ENCODE data around the gene MOCOS.
A peak's percentile ranks its signal among the peaks of the same experiment; 100 is the strongest.

MOCOS gene

DNA sequence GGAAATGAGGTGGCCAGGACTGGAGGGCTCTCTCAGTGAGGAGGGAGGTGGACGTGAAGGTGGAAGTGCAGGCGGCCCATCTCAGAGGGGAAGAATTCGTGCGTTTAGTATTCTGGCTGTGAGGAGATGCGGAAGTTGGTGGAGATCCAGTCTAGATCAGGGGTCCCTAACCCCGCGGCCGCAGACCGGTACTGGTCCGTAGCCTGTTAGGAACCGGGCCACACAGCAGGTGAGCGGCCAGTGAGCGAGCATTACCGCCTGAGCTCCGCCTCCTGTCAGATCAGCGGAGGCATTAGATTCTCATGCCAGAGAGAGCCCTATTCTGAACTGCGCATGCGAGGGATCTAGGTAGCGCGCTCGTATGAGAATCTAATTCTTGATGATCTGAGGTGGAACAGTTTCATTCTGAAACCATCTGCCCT lies 108.6 kb downstream of the MOCOS start:
- H3K4me1 Mint-ChIP-seq: no peaks in the 10 kb centered on the region
- H3K27ac Mint-ChIP-seq: no peak overlapping the region
- peaks cover 28% of the 10 kb centered on the region for H3K27me3 Mint-ChIP-seq
- no peak overlapping the region for H3K4me3 Mint-ChIP-seq
- H3K9me3 Mint-ChIP-seq: no peaks in the 10 kb centered on the region
- no peak for ATAC-seq
- no peaks in the 10 kb centered on the region for H3K36me3 Mint-ChIP-seq

DNA sequence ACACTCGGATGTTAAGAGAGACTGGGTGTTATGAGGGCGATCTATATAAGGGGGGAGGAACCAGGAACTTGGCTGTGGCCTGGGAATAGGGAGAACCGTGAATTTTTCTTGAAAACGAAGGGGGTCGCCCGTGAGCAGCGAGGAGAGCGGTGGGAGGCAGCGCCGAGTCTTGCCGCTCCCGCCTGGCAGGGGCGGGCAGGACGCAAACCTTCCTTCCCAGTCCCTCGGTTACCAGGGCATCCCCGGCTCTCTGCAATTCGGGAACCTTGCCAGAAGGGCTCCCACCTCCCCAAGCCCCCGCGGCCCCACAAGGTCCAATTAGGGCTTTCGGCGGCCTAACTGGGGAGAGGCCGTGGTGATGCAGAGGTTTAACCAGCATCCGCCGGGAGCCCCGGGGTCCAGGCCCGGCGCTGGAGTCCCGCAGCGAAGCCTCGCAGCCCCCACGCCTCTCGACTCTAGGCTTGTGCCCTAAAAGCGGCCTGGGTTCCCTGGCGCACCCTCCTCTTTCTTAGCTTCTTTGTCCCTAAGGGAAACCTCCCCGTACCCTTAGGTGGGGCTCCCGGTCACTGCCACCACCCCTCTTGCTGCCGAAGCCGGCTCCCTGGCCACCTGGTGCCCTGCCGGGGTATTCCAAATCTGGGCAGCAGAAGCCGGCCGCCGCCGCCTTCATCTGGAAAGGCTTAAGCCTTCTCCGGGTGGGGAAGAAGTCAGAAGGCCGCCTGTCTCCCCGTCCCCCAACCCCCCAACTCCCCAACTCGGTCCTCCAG lies 109.5 kb downstream of the MOCOS start:
- Mint-ChIP-seq H3K27me3 (peaks cover 22% of the 10 kb centered on the region), H3K4me1 (no peaks in the 10 kb centered on the region), H3K27ac (no peak overlapping the region), H3K9me3 (no peaks in the 10 kb centered on the region), H3K36me3 (no peaks in the 10 kb centered on the region), H3K4me3 (peak overlapping the region; percentile 70)
- ATAC-seq: peak; percentile 10

DNA sequence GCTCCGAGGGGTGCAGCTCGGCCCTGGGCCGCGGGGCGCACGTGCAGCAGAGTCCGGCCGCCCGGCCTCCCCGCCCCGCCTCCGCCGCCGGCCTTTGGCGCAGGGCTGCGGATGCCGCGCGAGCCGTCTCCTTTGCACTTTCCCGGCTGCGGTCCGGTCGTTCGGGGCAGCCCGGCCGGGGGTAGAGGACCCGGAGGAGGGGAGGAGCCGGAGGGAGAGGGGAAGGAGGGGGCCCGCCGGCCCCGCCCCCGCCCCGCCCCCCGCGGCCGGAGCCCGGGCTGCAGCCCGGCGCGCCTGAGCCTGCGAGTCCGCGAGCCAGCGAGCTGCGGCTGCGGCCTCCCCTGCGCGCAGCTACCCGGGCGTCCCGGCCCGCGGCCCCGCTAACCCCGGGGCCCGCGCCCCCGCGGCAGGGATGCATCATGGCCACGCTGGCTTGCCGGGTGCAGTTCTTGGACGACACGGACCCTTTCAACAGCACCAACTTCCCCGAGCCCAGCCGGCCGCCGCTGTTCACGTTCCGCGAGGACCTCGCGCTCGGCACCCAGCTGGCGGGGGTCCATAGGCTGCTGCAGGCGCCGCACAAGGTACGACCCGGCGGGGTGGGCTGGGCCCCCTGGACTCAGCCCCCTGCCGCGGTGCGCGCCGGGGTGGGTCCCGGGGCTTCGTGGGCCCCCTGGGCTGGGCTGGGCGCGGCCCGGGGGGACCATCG lies 110.3 kb downstream of the MOCOS start, which contains the start of gene FHOD3:
FHOD3 (plus strand) TSS at position 297 of the 709 bp plus-strand sequence; CDS start at position 420, 123 bp downstream.
- Mint-ChIP-seq H3K4me1 (no peaks in the 10 kb centered on the region), H3K4me3 (peak within 1 kb of the TSS; percentile 70), H3K36me3 (no peaks in the 10 kb centered on the region), H3K27ac (no peak within 1 kb of the TSS), H3K9me3 (no peaks in the 10 kb centered on the region), H3K27me3 (peaks cover 21% of the 10 kb centered on the region)
- ATAC-seq: peak; percentile 68

DNA sequence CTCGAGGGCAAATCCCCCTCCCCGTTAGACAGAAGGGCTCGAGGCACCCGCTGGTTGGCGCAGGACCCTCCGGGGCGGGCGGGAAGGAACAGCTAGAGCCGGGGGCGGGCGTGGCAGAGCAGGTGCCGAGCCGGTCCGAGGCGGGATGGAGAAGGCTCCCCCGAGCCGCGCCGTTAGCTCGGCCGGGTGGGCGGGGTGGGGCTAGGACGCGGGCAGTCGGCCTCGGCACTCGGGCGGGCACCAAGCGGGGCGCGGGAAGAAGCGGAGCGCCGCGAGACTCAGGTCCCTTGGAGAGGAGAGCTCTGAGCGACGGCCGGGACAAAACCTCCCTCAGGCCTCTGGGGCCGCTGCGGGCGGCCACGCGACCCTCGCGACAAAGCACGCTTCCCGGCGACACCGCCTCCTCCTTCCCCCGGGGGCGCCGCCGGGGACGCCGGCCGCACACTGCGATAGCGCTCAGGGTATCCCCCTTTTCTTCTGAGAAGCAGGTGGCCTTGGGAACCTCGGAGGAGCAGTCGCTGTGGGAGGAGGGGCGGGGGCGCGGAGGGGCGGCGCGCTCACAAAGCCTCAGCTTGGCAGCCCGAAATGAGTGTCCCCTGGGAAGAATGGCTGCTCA lies 110.9 kb downstream of the MOCOS start:
- Mint-ChIP-seq H3K4me3 (no peak overlapping the region), H3K27me3 (peaks cover 27% of the 10 kb centered on the region), H3K4me1 (no peaks in the 10 kb centered on the region), H3K27ac (no peak overlapping the region), H3K9me3 (no peaks in the 10 kb centered on the region), H3K36me3 (no peaks in the 10 kb centered on the region)
- peak; percentile 24 for ATAC-seq

DNA sequence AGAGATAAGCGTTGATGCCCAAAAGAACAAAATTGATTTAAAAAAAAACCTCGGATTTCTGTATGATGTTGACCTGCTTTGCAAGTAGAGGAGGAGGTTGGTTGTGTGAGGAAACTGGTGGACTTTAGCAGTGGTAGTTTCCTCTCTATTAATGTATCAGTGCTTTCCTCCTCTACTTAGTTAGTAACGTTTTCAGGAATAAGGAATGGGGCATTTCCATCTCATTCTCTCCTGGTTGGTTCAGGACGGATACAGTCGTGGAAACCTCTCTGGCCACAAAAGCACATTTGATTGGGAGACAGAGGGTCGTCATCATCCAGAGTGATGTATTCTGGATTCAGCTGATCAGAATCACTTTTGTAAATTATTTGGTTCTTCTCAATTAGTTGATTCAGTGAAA lies 111.7 kb downstream of the MOCOS start:
- Mint-ChIP-seq H3K27me3 (peaks cover 34% of the 10 kb centered on the region), H3K4me1 (no peaks in the 10 kb centered on the region), H3K9me3 (no peaks in the 10 kb centered on the region), H3K27ac (no peak overlapping the region), H3K36me3 (no peaks in the 10 kb centered on the region), H3K4me3 (no peak overlapping the region)
- ATAC-seq: no peak

DNA sequence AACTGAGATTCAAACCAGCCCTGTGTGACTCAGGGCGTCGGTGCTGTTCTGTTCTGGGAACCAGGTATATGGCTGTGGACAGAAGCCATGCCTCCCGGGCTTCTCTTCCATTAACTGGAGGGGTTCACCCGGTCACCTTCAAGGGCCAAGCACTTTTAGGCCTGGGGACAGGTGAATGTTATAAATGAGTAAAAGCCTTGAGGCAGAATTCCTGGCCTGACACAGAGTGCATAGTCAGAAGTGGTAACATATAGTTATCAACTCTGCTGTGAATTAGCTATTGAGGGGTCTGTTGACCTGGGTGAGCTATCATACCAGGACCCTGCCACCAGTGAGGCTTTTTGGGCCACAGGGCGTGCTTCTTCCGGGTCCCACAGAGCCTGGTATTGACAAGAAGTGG lies 112.9 kb downstream of the MOCOS start:
- Mint-ChIP-seq H3K4me3 (no peak overlapping the region), H3K27me3 (peaks cover 45% of the 10 kb centered on the region), H3K36me3 (no peaks in the 10 kb centered on the region), H3K4me1 (no peaks in the 10 kb centered on the region), H3K27ac (no peak overlapping the region), H3K9me3 (no peaks in the 10 kb centered on the region)
- ATAC-seq: no peak

DNA sequence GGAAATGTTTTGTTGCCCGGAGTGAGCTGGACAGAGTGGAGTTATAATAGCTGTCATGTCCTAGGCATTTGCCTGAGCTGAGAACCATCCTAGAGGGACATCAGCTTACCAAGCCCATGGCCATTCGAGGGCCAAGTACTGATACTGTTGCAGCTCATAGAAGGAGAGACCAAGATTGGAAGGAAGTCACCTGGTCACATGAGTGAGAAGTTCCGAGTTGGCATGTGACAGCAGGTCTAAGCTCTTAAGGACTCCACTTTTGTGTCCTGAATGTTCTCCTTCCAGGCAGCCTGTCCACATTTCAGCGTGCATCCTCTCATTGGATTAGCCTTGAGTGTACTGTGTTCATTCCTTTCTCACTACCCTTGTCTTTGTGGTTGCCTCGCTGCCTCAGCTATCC lies 114.6 kb downstream of the MOCOS start:
- H3K36me3 Mint-ChIP-seq: no peaks in the 10 kb centered on the region
- no peaks in the 10 kb centered on the region for H3K4me1 Mint-ChIP-seq
- no peak for ATAC-seq
- no peak overlapping the region for H3K27ac Mint-ChIP-seq
- no peaks in the 10 kb centered on the region for H3K9me3 Mint-ChIP-seq
- H3K27me3 Mint-ChIP-seq: peaks cover 61% of the 10 kb centered on the region
- no peak overlapping the region for H3K4me3 Mint-ChIP-seq

DNA sequence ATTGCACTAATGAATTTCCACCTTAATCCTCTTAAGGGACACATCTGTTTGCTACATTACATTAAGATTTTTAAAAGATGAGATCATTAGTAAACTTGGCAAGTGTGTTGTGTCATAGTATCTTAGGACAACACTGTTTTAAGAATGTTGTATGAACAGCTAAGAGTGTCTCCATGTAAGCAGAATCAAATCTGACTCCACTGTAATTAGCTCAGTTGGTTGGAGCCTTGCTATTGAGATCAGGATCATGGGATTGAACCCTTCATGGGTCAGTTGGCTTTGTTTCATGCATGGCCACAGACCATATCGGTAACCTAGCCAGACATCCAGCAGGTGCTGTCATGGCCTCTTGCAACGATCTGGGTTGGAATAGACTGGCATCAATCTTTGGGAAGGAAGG lies 115.4 kb downstream of the MOCOS start:
- no peaks in the 10 kb centered on the region for H3K9me3 Mint-ChIP-seq
- peaks cover 66% of the 10 kb centered on the region for H3K27me3 Mint-ChIP-seq
- no peaks in the 10 kb centered on the region for H3K36me3 Mint-ChIP-seq
- H3K4me1 Mint-ChIP-seq: no peaks in the 10 kb centered on the region
- no peak for ATAC-seq
- H3K27ac Mint-ChIP-seq: no peak overlapping the region
- H3K4me3 Mint-ChIP-seq: no peak overlapping the region

DNA sequence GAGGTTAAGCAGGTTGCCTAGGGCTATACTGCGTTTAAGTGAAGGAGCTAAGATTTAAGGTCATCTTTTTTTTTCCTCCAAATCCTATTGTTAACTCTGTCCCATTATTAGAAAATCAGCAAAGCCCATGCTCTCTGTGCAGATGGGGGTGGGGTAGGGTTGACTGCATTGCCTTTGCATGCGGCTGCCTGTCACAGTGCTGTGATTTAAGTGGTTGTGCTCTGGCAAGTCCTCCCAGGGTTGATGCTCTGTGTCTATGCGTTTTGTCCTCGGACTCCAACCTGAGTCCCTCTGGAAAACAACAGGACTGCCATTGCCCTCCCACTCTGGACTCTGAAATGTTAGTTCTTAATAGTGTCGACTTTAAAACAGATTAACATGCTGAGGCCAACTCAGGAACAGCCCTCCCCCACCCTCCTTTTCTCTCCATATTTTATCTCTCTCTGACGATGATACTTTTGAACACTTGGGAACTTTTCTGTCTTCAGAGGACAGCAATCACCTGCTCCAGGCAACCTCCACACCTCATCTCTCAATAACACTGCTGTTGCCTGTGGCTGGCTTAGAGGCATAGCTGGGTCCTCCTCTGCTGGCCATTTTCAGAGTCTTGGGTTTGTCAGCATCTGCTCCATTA lies 116.0 kb downstream of the MOCOS start:
- H3K9me3 Mint-ChIP-seq: no peaks in the 10 kb centered on the region
- peaks cover 66% of the 10 kb centered on the region for H3K27me3 Mint-ChIP-seq
- H3K4me1 Mint-ChIP-seq: no peaks in the 10 kb centered on the region
- no peaks in the 10 kb centered on the region for H3K36me3 Mint-ChIP-seq
- no peak overlapping the region for H3K4me3 Mint-ChIP-seq
- H3K27ac Mint-ChIP-seq: no peak overlapping the region
- no peak for ATAC-seq

DNA sequence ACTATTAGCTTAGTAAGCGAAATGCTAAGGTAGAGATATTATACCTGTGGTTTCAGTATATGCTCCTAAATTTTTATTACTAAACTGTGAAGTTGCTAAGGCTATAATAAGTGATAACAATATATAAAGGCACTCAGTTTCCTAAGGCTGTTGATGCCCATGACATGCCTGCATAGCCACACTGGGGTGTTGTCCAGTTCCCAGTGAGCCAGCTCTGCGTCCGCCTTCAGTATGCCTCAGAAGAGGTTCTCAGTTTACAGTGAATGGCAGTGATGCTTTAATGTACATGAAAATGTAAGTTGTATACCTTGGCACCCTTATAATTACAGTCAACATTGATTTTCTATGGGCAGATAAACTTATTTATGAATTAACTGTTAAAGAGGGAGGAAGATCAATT lies 117.4 kb downstream of the MOCOS start:
- no peak overlapping the region for H3K4me3 Mint-ChIP-seq
- ATAC-seq: no peak
- no peaks in the 10 kb centered on the region for H3K9me3 Mint-ChIP-seq
- H3K27ac Mint-ChIP-seq: no peak overlapping the region
- H3K36me3 Mint-ChIP-seq: no peaks in the 10 kb centered on the region
- peaks cover 69% of the 10 kb centered on the region for H3K27me3 Mint-ChIP-seq
- no peaks in the 10 kb centered on the region for H3K4me1 Mint-ChIP-seq

DNA sequence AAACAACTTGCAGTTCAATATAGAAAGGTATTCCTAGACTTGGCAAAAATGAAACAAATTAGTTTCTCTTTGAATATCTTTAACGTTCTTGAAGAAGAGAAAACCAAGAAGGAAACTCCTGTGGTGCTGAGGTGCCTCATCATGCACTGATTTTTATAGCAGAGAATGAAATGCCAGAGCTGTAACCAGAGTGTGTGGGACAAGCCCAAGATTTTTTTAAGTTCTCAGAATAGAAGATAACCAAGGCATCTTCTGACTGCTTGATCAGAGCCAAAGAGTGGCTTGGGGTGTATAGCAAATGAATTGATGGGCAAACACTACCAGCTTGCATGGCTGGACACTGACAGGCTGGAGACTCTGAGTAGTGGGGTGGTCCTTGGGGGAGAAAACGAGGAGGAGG lies 118.1 kb downstream of the MOCOS start:
- ATAC-seq: no peak
- Mint-ChIP-seq H3K4me3 (no peak overlapping the region), H3K9me3 (no peaks in the 10 kb centered on the region), H3K4me1 (no peaks in the 10 kb centered on the region), H3K36me3 (no peaks in the 10 kb centered on the region), H3K27me3 (peaks cover 64% of the 10 kb centered on the region), H3K27ac (no peak overlapping the region)

DNA sequence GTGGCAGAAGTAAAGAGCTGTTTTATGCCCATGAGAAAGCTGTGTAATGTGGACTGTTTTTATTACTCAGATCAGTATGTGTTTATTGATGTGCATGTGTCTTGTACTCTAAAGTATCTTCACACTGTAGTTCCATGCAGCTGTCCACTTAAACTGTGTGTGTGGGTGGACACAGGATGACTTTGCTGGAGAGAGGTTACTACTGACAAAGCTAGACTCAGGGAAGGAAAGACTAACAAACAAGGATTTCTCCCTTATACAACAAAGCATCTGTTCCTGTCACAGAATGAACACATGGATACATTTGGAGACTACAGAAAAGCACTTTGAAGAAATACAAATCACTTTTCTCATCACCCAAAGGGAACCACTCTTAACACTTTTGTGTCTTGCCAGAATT lies 120.2 kb downstream of the MOCOS start:
- Mint-ChIP-seq H3K4me1 (no peaks in the 10 kb centered on the region), H3K36me3 (no peaks in the 10 kb centered on the region), H3K27ac (no peak overlapping the region), H3K4me3 (no peak overlapping the region), H3K27me3 (peaks cover 79% of the 10 kb centered on the region), H3K9me3 (no peaks in the 10 kb centered on the region)
- no peak for ATAC-seq

DNA sequence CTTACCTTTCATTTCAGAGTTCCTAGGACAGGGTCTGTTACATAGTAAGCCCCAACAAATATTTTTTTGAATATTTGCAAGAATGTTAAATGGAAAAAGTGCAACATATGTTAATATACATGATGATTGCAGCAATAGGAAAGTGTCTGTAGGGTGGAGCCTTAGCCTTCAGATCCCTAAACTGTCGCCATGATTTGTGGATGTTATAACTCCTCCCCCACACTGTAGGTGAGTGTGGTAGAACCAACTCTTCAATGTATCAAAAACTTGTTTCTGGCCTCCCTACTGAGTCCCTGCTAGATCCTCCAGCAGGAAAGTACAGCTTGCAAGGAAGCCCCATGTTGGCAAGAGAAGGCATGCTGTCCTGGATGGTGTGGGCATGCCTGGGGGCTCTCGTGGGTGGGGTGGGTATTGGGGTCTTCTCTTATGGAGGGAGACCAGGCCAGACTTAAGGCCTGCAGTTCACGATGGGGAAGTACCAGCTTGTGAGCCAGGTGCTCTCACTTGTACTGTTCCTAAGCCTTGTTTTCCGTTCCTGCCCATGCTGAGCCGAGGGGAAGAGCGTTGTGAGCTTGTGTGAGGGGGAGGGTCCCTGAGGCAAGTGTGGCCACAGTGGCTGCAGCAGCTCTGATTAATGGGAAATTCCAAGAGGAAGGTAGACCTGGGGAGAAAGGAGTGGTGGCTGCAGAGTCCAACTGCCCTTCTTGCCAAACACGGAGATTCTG lies 121.6 kb downstream of the MOCOS start:
- no peaks in the 10 kb centered on the region for H3K9me3 Mint-ChIP-seq

DNA sequence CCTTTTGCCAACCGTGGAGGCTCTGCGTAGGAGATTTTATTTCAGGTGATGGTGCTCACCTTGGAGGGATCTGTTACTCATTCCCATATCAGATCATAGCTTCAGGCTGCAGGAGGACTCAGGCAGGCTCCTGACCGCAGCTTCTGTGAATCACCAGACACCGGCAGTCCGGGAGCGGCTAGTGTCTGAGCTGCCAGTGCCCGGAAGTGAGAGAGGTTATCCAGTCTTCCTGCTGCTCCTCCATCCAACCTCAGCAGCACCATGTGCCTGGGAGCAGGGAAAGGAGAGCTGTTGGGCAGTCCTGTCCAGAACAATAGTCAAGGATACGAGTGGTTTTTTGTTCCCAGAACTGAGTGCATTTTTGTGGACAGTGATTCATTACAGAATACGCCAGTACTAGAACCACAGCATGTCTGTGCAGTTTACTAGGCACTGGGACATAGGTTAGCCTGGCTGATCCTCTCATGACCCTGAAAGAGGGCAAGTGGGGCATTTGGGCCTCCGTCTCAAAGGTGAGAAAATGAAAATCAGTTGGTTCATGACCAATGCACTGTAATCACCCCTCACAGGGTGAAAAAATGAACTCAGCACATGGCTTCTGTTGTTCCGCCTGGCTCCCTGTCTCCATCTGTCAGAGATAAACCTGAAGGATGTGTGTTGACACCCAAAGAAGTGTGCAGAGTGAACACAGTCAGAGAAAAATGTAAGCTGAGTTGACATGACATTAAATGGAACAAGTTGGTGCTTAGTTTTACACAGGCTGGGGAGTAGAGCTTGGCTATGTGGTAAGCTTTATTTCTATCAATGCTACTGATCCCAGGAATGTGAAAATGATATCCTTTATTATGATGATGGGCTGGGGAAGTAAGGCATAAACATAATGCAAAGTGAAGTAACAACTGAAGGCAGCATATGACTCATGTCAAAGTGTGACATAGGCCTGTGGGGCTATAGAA lies 122.4 kb downstream of the MOCOS start:
- Mint-ChIP-seq H3K27ac (no peak overlapping the region), H3K36me3 (no peaks in the 10 kb centered on the region), H3K4me3 (no peak overlapping the region), H3K4me1 (no peaks in the 10 kb centered on the region), H3K9me3 (no peaks in the 10 kb centered on the region), H3K27me3 (peaks cover 63% of the 10 kb centered on the region)
- no peak for ATAC-seq

More for the DNA sequence above, 121.6 kb downstream of the MOCOS start:
- Mint-ChIP-seq H3K27me3 (peaks cover 70% of the 10 kb centered on the region), H3K4me3 (no peak overlapping the region), H3K36me3 (no peaks in the 10 kb centered on the region), H3K4me1 (no peaks in the 10 kb centered on the region), H3K27ac (no peak overlapping the region)
- ATAC-seq: no peak

Measured in stimulated activated memory B cell treated with anti-CD40 and anti-IgM and Interleukin-4, amounts not matched to agents 10 μg/mL and 1 μg/mL and 100 μg/mL, for 72 hours (primary cell).